Prostate gland (tissue), 2 donors: ENCODE measurements around the gene MSRB3.

Experiments used
- CTCF ChIP-seq, 4 experiments: fragments of 200-600 bp in 2 of 4; fragments of 450-650 bp in 2 of 4; sonication (generic) in 2 of 4; IDR thresholded peaks; 1 replicate in 3 of 4; 2 replicates in 1 of 4; pipeline ENCODE4 v1.5.1; 2016 to 2019; ENCODE audit warnings: antibody characterized with exemption in 4 of 4, mild to moderate bottlenecking in 2 of 4, moderate library complexity in 2 of 4
- POLR2AphosphoS5 ChIP-seq: sonication (generic); formaldehyde crosslinking; IDR thresholded peaks from one replicate; pipeline ENCODE4 v1.6.1; 2017; ENCODE audit warnings: antibody characterized with exemption

- no peak for TF ChIP-seq CTCF (IDR thresholded peaks at IDR 0.05)
- no peak for TF ChIP-seq POLR2AphosphoS5
Measured at GRCh38 chr12:65434737-65435136, 156.3 kb downstream of the MSRB3 start.
